Mononuclear cell (primary cell): Measurements from ENCODE around the gene MCC. TPM values are rescaled to one million over a fixed set of nuclear protein-coding genes. Genes with fewer than 3 reads are reported as not detected.

Source experiments
- H3K27me3 ChIP-seq: 2 replicates; pipeline ENCODE4 v1.6.0; 2011; ENCODE audit warnings: low read length, control low read depth; ENCODE audit not compliant: insufficient read depth
- H3K4me1 ChIP-seq: 2 replicates; pipeline ENCODE4 v1.5.1; 2011; ENCODE audit warnings: mild to moderate bottlenecking, low read length, control low read depth; ENCODE audit not compliant: insufficient read depth
- H3K4me3 ChIP-seq: 2 replicates; pipeline ENCODE4 v1.5.1; 2011; ENCODE audit warnings: mild to moderate bottlenecking, low read length, moderate library complexity
- H3K9me3 ChIP-seq: 2 replicates; pipeline ENCODE4 v1.5.1; 2011; ENCODE audit warnings: low read depth, mild to moderate bottlenecking, control low read depth, low read length
- total RNA-seq: library from RNA; depleted of rRNA; stranded (reverse); fragments of >200 nt; gene quantifications from one replicate; pipeline ENCODE4 v1.2.3, GENCODE V29; 2012

The MCC gene
- total RNA-seq, 1 donor: 1.0 TPM

DNA sequence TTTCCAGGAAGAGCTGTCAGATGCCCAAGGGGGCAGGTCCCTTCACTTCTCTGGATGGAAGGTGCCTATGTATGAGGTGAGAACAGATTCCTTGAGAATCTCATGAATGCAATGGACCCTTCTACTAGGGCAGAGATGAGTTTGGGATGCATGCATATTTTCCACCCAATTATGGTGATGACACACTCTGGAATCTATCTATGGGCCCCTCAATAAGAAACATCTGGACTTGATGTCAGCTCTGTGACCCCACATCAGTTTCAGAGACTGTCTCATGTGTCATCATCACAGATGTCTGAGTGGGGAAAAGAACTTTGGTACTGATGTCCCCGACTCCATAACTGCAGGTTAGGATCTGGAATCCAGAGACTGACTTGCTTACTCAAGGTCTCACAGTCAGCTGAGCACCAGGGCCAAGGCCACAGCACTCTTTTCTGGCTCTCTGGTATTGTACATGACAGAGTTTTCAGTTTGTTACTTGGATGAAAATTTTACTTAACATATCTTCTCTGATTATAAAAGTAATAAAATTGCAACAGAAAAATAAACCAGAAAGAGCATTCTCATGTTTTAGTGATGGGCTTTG, 334.6 kb downstream of the MCC start:
- H3K4me3 ChIP-seq: no peak overlapping the region
- no peaks in the 10 kb centered on the region for H3K4me1 ChIP-seq
- H3K27me3 ChIP-seq: peaks cover 1% of the 10 kb centered on the region
- no peaks in the 10 kb centered on the region for H3K9me3 ChIP-seq

DNA sequence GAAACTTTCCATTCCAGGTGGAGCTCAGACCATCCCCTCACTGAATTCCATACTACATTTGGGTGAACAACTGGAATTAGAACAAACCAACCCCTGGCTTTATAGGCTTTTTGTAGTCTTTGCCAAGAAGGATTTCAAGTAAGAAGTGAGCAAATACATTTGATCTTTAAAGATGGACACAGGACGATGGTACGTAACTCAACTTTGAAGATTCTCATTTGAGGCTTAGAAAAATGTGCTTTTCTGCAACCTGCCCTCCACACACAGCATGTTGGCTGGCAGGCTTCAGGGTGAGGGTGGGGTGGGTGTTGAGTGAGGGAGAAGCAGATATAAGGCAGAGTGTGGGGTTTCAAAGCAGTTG, 335.9 kb downstream of the MCC start:
- no peak overlapping the region for H3K4me3 ChIP-seq
- H3K4me1 ChIP-seq: no peaks in the 10 kb centered on the region

DNA sequence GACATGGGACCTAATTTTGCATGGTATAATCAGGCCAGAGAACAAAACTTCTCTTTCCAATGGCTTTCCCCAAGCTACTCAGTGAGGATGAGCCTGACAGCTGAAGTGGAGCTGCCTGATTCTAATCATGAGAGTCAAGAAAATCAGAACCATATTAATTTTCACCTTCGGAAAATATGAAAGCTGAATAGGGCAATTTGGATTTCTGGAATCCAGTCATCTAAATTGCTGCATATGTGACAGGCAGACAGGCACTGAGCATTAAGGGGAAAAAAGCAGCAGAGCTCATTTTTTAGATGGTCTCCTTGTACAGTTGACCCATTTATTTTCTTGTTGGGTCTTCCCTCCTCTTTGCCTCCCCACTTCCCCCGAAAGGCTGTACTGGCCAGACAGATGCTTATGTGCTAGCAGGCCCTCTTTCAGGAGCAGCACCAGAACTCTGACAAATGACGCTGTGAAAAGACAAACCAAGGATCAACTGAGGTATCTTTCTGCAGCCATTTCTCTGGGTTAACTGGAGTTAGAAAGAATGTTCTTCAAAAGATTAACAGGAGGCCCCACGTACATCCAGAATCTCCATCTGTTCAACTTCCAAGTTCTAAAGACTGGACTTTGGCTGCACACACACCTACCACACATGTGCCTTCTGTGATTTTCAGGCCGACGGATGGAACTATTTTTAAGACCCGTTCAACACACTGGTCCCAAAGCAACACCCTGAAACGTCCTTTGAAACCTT, 336.4 kb downstream of the MCC start:
- H3K4me1 ChIP-seq: no peaks in the 10 kb centered on the region
- H3K4me3 ChIP-seq: no peak overlapping the region
- no peaks in the 10 kb centered on the region for H3K9me3 ChIP-seq
- peaks cover 2% of the 10 kb centered on the region for H3K27me3 ChIP-seq

More for the DNA sequence above, 335.9 kb downstream of the MCC start:
- no peaks in the 10 kb centered on the region for H3K9me3 ChIP-seq
- H3K27me3 ChIP-seq: peaks cover 2% of the 10 kb centered on the region

DNA sequence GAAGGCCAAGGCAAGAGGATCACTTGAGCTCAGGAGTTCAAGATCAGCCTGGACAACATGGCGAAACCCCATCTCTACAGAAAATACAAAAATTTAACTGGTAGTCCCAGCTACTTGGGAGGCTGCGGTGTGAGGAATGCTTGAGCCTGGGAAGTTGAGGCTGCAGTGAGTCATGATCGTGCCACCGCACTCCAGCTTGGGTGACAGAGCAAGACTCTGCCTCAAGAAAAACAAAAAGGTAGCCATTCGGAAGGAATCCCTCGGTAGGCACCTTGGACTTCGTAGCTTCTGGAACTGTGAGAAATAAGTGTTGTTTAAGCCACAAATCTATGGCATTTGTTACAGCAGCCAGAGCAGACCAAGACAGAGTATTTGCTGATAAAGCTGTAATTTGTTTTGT, 337.4 kb downstream of the MCC start:
- Histone ChIP-seq H3K27me3 (peaks cover 2% of the 10 kb centered on the region), H3K4me3 (no peak overlapping the region), H3K9me3 (no peaks in the 10 kb centered on the region)

DNA sequence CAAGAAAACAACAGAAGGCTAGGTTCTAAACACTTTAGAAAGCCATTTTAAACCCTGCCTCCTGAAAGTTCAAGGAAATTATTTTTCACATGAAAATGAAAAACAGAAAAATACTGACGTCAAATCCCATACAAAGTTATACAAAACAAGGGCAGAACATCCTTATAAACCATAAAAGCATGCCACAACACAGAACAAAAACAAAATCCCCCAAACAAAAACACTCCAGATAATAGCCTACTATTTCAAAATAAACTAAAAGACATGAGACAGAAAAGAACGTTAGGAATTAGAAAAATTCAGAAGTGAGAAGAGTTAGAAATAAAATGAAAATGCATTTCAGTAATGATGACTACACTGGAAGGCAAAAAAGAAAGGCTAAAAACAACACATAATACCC, 338.0 kb downstream of the MCC start:
- H3K4me3 ChIP-seq: no peak overlapping the region
- peaks cover 2% of the 10 kb centered on the region for H3K27me3 ChIP-seq

More for the DNA sequence above, 337.4 kb downstream of the MCC start:
- H3K4me1 ChIP-seq: no peaks in the 10 kb centered on the region

DNA sequence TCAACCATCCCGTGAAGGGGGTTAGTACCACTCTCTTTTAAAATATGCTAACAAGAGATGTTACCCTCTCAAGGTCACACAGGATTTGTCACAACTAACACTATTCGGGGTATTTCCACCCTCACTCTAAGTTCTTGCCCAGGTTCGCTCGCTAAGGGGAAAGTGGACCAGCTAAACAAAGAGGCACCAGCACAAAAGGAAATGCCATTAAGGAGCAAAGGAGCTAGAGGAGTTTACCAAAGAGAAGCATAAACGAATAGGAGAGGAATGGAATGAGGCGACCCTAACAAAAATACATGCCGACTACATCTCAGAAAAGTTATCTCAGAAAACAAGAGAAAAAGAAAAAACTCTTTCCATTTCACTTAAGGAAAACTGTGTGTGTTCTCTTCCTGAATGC, 340.7 kb downstream of the MCC start:
- no peak overlapping the region for H3K4me3 ChIP-seq
- H3K4me1 ChIP-seq: no peaks in the 10 kb centered on the region
- no peaks in the 10 kb centered on the region for H3K9me3 ChIP-seq
- H3K27me3 ChIP-seq: peaks cover 2% of the 10 kb centered on the region

More for the DNA sequence above, 338.0 kb downstream of the MCC start:
- H3K9me3 ChIP-seq: no peaks in the 10 kb centered on the region
- no peaks in the 10 kb centered on the region for H3K4me1 ChIP-seq

DNA sequence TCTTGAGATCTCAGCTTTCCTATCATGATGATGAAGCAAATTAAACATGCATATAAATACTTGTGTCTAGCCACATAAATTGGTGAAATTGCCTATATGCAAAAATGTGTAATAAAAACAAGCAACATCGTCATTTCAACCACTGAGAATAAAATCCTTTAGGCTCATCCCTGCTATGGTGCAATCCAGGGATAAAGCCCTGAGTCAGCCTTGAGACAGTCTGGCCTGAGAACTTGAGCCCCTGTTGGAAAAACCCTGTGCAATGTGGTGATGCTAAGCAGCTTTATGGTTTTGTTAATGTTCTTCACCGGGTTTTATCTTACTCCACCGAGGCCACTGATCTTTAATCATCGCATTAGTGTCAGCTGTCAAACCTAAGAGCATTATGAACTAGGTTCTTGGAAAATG, 341.1 kb downstream of the MCC start:
- no peaks in the 10 kb centered on the region for H3K4me1 ChIP-seq
- peaks cover 2% of the 10 kb centered on the region for H3K27me3 ChIP-seq
- H3K9me3 ChIP-seq: no peaks in the 10 kb centered on the region
- no peak overlapping the region for H3K4me3 ChIP-seq

DNA sequence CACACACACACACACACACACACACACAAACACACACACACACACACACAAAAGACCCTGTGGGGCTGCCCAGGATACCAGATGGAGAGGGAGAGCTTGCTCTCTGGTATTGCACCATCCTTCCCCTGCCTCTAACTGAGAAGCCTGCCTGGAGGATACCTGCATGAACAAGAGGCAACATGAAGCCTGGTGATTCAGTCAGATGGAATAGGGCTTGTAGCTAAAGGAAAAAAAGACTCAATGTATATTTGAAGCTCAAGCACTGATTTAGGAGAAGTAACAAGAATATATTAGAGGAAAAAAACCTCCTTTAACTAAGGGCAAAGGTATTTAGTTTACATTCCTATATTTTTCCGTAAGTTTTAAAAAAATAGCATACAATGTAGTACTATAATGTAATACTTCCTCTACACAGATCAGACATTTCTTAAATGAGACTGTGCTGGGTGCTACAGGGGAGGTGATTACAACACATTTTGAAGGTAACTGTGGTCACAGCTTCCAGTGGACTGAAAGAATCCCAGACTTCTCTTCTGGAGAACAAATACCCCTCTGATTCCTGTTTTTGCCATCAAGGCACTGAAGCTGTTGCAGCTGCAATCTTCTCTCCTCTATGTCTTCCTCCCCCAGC, 342.4 kb downstream of the MCC start:
- Histone ChIP-seq H3K9me3 (no peaks in the 10 kb centered on the region), H3K4me3 (no peak overlapping the region), H3K27me3 (peaks cover 2% of the 10 kb centered on the region), H3K4me1 (no peaks in the 10 kb centered on the region)

DNA sequence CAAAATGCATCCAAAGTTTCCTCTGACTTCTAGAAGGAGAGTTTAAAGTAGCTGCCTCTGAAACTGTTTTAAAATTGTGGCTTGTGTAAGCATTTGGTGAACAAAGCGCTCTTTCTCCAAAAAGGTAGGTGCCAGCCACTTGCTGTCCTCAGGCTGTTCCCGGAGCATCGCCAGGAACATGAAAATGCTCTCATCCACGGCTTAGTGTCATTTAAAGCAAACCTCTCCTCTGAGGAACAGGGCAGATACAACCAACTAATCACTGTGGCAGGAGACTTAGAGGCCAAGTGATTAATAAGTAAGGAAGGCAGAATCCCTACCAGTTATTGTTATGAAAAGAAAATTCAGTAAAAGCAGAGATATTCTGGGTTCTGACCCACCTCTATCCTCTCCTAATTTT, 346.1 kb downstream of the MCC start:
- no peaks in the 10 kb centered on the region for H3K27me3 ChIP-seq
- H3K4me1 ChIP-seq: no peaks in the 10 kb centered on the region
- no peak overlapping the region for H3K4me3 ChIP-seq
- H3K9me3 ChIP-seq: no peaks in the 10 kb centered on the region

DNA sequence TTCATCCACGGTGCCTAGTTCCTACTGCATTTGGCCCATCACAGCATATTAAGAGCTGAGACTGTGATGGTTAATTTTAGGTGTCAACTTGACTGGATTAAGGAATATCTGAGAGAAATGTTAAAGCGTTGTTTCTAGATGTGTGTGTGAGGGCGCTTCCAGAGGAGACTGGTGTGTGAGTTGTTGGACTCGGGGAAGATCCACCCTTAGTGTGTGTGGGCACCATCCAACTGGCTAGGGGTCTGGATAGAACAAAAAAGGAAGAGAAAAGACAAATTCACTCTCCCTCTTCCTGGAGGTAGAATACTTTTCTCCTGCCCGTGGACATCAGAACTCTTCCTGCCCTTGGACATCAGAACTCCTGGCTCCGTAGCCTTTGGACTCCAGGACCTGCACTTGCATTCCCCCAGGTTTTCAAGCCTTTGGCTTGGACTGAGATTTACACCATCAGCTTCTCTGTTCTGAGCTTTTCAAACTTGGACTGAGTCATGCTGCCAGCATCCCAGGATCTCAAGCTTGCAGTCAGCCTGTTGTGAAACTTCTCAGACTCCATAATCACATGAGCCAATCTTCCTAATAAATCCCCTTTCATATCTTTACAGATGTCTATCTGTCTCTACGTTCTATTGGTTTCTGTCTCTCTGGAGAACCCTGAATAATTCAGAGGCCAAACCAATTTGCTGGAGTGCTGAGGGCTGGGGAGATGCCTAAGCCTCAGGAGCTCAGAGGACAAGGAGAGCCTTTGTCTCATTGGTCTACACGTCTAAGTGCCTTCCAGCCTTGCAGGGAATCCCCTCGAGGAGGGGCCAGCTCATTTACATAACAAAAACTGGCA, 347.2 kb downstream of the MCC start:
- Histone ChIP-seq H3K27me3 (no peaks in the 10 kb centered on the region), H3K9me3 (no peaks in the 10 kb centered on the region), H3K4me3 (no peak overlapping the region), H3K4me1 (no peaks in the 10 kb centered on the region)

DNA sequence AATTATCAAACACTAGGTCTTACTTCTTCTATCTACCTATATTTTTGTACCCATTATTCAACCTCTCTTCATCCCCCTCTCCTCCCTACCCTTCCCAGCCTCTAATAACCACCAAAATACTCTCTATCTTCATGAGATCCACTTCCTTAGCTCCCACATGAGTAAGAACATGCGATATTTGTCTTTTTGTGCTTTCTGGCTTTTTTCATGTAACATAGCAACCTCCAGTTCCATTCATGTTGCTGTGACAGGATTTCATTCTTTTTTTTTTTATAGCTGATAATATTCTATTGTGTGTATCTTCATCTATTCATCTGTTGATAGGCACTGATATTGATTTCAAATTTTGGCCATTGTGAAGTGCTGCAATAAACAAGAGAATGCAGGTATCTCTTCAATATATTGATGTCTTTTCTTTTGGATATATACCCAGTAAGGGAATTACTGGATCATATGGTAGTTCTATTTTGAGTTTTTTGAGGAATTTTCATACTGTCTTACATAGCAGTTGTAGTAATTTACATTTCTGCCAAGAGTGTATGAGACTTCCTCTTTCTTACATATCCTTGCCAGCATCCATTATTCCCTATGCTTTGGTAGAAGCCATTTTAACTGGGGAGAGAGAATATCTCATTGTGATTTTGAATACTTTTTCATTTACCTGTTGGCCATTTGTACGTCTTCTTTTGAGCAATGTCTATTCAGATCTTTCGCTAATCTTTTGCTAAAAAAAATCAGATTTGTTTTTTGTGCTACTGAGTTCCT, 354.9 kb downstream of the MCC start:
- no peaks in the 10 kb centered on the region for H3K4me1 ChIP-seq
- no peaks in the 10 kb centered on the region for H3K9me3 ChIP-seq
- no peak overlapping the region for H3K4me3 ChIP-seq
- H3K27me3 ChIP-seq: no peaks in the 10 kb centered on the region

DNA sequence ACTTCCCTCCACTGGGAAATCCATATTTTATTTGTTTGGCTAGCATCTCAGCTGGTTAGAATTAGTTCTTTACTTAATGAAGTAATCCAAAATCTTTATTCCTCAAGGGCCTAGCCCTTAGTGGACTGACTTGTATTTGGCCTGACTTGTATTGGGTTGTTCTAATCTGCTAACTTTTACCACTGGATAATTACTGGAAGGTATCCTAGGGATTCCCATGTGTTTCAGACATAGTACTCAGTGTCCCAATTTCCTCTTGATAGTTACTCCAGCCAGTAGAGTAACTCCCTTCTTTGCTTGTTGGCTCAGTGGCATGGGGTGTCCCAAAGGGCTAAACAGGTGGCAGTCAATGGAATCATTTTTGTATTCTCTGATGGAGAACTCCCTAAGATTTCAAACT, 355.7 kb downstream of the MCC start:
- Histone ChIP-seq H3K27me3 (no peaks in the 10 kb centered on the region), H3K9me3 (no peaks in the 10 kb centered on the region), H3K4me3 (no peak overlapping the region), H3K4me1 (no peaks in the 10 kb centered on the region)

DNA sequence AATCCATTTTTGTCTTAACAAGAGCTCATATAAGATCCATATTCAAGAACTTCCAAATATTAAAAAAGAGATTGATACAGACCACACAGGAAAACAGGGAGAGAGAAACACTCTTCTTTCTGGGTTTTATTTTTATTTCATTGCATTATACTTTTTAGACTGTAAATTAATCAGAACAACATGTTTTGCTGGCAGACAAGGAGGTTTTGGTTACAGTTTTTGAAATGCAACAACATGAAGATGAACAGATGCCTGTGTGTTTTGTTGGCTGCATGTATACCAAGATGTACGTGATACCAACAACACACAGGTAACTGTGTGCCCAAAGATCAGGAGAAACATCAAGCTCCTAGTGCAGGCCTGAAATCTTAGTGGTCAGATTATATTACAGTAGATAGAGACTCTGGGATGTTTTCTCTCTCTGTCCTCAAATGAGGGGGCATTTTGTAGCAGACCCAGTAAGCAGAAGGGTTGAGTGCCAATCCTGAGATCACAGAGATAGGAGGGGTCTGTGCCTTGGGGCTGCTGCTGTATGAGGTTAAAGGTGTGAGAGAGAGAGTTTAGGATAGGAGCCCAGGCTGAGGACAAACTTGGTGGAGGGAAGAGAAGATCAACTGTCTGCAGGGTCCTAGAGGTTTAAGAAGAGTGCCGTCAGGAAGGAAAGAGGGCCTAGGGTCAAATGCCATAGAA, 359.5 kb downstream of the MCC start:
- H3K27me3 ChIP-seq: peaks cover 2% of the 10 kb centered on the region
- no peaks in the 10 kb centered on the region for H3K9me3 ChIP-seq
- no peak overlapping the region for H3K4me3 ChIP-seq
- no peaks in the 10 kb centered on the region for H3K4me1 ChIP-seq

DNA sequence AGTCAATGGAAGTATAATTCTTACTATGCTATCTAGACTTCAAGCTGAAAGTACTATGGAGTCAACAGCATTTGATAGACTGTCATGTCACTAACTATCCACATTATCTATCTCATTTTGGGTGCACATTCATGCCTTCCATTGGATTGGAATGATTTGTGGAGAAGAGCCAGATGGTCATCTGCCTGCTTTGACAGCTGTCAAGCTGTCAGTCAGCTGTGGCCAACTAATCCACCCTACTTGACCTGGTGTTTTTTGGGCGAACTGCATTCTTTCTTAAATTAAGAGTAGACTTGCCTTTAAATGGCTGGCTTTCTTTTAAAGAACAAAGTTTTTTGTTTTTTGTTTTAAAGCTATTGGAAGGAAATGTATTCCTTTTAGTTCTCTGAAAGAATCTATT, 360.2 kb downstream of the MCC start:
- Histone ChIP-seq H3K9me3 (no peaks in the 10 kb centered on the region), H3K4me3 (no peak overlapping the region), H3K27me3 (peaks cover 2% of the 10 kb centered on the region), H3K4me1 (no peaks in the 10 kb centered on the region)
